Adipocyte (in vitro differentiated cells): ENCODE results near the gene DGKH.
"Not testable (repeated sequence)": the region's sequence is repeated elsewhere in the genome, so short reads cannot be mapped to it uniquely, and the experiment has no call there.

Experiments
- DNase-seq: peaks from one replicate; pipeline ENCODE4 v3.0.0-alpha.2; 2015; ENCODE audit warnings: low read depth
- H3K27me3 ChIP-seq: replicated peaks from 2 replicates; pipeline ENCODE4 v1.7.0; 2013; ENCODE audit warnings: mild to moderate bottlenecking, low read length, moderate library complexity; ENCODE audit not compliant: control insufficient read depth, insufficient read depth
- H3K36me3 ChIP-seq: 2 replicates; pipeline ENCODE4 v1.7.0; 2013; ENCODE audit warnings: low read length, mild to moderate bottlenecking, moderate library complexity; ENCODE audit not compliant: control insufficient read depth, insufficient read depth, severe bottlenecking
- H3K4me1 ChIP-seq: 2 replicates; pipeline ENCODE4 v1.7.0; 2013; ENCODE audit warnings: mild to moderate bottlenecking, low read length, moderate library complexity; ENCODE audit not compliant: control insufficient read depth, insufficient read depth
- H3K4me3 ChIP-seq: 2 replicates; pipeline ENCODE4 v1.7.0; 2013; ENCODE audit warnings: mild to moderate bottlenecking, low read length, moderate library complexity
- H3K9ac ChIP-seq: 2 replicates; pipeline ENCODE4 v1.7.0; 2013; ENCODE audit warnings: mild to moderate bottlenecking, low read length, moderate library complexity
- H3K9me3 ChIP-seq: 2 replicates; pipeline ENCODE4 v1.7.0; 2013; ENCODE audit warnings: mild to moderate bottlenecking, low read length, moderate library complexity; ENCODE audit not compliant: control insufficient read depth

DGKH gene

GRCh38 chr13:42056583-42056982 is 8.1 kb downstream of the DGKH start:
- H3K4me1 ChIP-seq, result no peaks in the 10 kb centered on the region
- no peak overlapping the region for H3K4me3 ChIP-seq
- H3K9me3 ChIP-seq, result no peaks in the 10 kb centered on the region
- DNase-seq, result peak; percentile 22
- no peaks in the 10 kb centered on the region for H3K36me3 ChIP-seq
- H3K9ac ChIP-seq, result no peak overlapping the region
- H3K27me3 ChIP-seq, result no peaks in the 10 kb centered on the region

DNA sequence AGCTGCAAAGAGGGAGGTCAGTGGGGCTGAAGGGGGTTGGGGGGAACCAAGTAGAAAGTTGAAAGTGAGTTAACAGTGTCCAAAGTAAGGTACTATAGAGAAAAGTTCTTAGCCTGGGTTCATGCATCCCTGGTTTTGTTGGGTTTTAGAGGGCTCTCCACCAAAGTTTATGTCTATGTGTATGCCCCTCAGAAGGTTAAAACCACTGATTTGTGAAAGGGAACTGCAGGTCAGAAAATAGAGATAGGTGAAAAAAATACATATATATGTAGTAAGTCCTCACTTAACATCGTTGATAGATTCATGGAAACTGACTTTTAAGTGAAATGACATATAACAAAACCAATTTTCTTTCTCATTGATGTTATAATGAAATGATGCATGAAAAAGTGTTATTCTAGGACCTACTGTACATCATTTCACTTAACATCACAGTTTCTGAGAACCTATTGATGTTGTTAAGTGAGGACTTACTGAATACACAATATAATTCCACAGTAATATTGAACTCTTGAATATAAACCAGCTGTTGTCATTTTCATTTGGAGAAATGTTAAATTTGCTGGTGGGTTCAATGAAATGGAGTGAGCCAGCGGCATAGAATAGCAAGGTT is 9.6 kb downstream of the DGKH start:
- H3K27me3 ChIP-seq, result no peaks in the 10 kb centered on the region
- no peak overlapping the region for H3K4me3 ChIP-seq
- H3K4me1 ChIP-seq, result no peaks in the 10 kb centered on the region
- no peaks in the 10 kb centered on the region for H3K36me3 ChIP-seq
- H3K9me3 ChIP-seq, result no peaks in the 10 kb centered on the region
- DNase-seq, result no peak
- H3K9ac ChIP-seq, result no peak overlapping the region

DNA sequence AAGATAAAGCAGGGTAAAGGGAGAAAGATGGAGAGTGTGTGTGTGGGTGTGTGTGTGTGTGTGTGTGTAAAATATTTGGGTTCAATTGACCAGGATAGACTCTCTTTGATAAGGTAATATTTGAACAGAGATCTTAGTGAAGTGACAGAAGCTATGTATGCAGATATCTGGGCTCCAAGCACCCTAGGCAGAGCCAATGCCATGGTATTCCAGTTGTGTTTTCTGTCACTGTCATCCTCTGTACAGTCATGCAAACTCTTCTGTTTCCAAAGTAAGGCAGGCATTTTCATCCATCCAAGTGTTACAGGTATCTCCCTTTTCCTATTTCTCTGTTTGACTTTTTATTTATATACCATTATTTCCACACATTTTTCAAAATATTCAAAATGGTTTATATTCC is 13.5 kb downstream of the DGKH start:
- no peaks in the 10 kb centered on the region for H3K36me3 ChIP-seq
- H3K27me3 ChIP-seq, result no peaks in the 10 kb centered on the region
- H3K9ac ChIP-seq, result no peak overlapping the region
- no peak overlapping the region for H3K4me3 ChIP-seq
- DNase-seq, result no peak
- H3K4me1 ChIP-seq, result no peaks in the 10 kb centered on the region
- no peaks in the 10 kb centered on the region for H3K9me3 ChIP-seq

DNA sequence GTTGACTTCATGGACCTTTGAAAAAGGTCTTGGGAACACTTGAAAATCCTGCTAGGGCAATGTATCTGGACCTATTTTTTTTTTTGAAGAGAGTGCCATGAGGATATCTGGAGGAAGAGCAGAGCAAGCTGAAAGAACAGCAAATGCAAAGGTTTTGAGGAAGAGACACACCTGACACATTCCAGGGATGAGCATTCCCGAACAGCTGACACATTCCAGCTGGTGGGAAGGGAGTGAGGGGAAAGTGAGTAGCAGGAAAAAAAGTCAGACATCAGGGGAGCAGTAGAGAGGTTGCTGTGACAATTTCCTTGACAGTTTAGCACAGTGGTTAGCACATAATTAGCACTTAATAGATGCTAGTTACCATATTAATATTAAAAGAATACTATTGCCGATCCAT is 14.7 kb downstream of the DGKH start:
- DNase-seq, result no peak
- Histone ChIP-seq H3K27me3 (no peaks in the 10 kb centered on the region), H3K9me3 (no peaks in the 10 kb centered on the region), H3K4me3 (no peak overlapping the region), H3K36me3 (no peaks in the 10 kb centered on the region), H3K4me1 (no peaks in the 10 kb centered on the region), H3K9ac (no peak overlapping the region)

GRCh38 chr13:42064259-42064658 is 15.8 kb downstream of the DGKH start:
- H3K36me3 ChIP-seq, result no peaks in the 10 kb centered on the region
- H3K4me3 ChIP-seq, result no peak overlapping the region
- H3K4me1 ChIP-seq, result no peaks in the 10 kb centered on the region
- no peaks in the 10 kb centered on the region for H3K9me3 ChIP-seq
- peak; percentile 76 for DNase-seq
- H3K27me3 ChIP-seq, result no peaks in the 10 kb centered on the region
- H3K9ac ChIP-seq, result no peak overlapping the region

GRCh38 chr13:42064966-42065365 is 16.5 kb downstream of the DGKH start:
- Histone ChIP-seq H3K9me3 (no peaks in the 10 kb centered on the region), H3K27me3 (no peaks in the 10 kb centered on the region), H3K9ac (no peak overlapping the region), H3K4me1 (no peaks in the 10 kb centered on the region), H3K4me3 (no peak overlapping the region), H3K36me3 (no peaks in the 10 kb centered on the region)
- DNase-seq, result no peak

DNA sequence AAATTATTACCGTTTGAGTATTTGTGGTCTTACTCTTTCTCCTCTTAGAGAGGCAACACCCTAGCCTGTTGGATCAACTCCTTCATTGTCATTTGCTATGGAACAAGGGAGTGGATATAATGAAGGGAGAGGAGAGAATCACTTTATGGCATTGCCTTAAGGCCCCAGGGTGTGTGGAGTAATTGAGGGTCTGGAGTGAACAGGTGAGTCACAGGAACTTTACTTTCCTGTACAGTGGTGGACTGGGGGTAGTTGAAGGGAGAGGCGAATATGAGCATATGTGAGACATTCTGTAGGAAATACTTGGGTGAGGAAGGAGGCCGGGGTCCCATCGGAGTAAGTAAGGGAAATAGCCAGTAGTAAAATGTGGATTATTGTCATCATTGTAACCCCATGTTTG is 17.0 kb downstream of the DGKH start:
- Histone ChIP-seq H3K4me1 (no peaks in the 10 kb centered on the region), H3K9me3 (no peaks in the 10 kb centered on the region), H3K9ac (no peak overlapping the region), H3K4me3 (no peak overlapping the region), H3K27me3 (no peaks in the 10 kb centered on the region), H3K36me3 (no peaks in the 10 kb centered on the region)
- no peak for DNase-seq

DNA sequence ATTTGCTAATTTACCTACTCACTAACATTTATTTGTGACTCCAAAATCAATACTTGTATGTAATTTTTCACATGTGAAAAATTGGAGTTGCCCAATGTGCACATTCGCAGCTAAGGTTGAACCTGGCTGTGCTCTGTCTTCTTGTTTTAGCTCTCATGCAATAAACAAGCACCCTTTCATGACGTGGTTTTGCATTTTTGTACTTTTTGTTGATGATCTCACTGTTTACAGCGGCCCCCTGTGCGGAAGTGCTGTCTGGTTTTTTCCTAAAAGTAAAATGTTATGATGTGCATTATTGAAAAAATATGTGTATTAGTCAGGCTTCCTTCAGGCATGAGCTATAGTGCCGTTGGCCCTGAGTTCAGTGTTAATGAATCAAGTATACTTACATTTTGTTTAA is 18.1 kb downstream of the DGKH start:
- no peaks in the 10 kb centered on the region for H3K36me3 ChIP-seq

GRCh38 chr13:42068886-42069285 is 20.4 kb downstream of the DGKH start:
- no peaks in the 10 kb centered on the region for H3K27me3 ChIP-seq
- no peak for DNase-seq
- H3K36me3 ChIP-seq, result no peaks in the 10 kb centered on the region
- H3K4me1 ChIP-seq, result no peaks in the 10 kb centered on the region
- no peak overlapping the region for H3K4me3 ChIP-seq
- no peaks in the 10 kb centered on the region for H3K9me3 ChIP-seq
- H3K9ac ChIP-seq, result no peak overlapping the region

More for the DNA sequence above, 18.1 kb downstream of the DGKH start:
- peak; percentile 86 for DNase-seq
- Histone ChIP-seq H3K4me1 (no peaks in the 10 kb centered on the region), H3K27me3 (no peaks in the 10 kb centered on the region), H3K9ac (no peak overlapping the region), H3K9me3 (no peaks in the 10 kb centered on the region), H3K4me3 (no peak overlapping the region)

- DNase-seq, H3K9ac ChIP-seq, H3K4me1 ChIP-seq, H3K36me3 ChIP-seq, H3K9me3 ChIP-seq, H3K4me3 ChIP-seq, H3K27me3 ChIP-seq: not testable (repeated sequence)
These were observed 22.2 kb downstream of the DGKH start for GRCh38 chr13:42070599-42070998.

- DNase-seq, H3K9ac ChIP-seq, H3K4me1 ChIP-seq, H3K36me3 ChIP-seq, H3K27me3 ChIP-seq, H3K4me3 ChIP-seq, H3K9me3 ChIP-seq: not testable (repeated sequence)
These were observed 22.7 kb downstream of the DGKH start for GRCh38 chr13:42071179-42071578.

GRCh38 chr13:42071672-42072419 is 23.4 kb downstream of the DGKH start:
- H3K4me1 ChIP-seq, result no peaks in the 10 kb centered on the region
- H3K4me3 ChIP-seq, result no peak overlapping the region
- no peaks in the 10 kb centered on the region for H3K9me3 ChIP-seq
- H3K36me3 ChIP-seq, result no peaks in the 10 kb centered on the region
- H3K27me3 ChIP-seq, result no peaks in the 10 kb centered on the region
- no peak for DNase-seq
- no peak overlapping the region for H3K9ac ChIP-seq
